RWPE2 (cell line): ENCODE data around the gene TMEM54.

Experiments used
- ATAC-seq: fragments of 200-7000 bp; cut with Tn5 transposase; 3 replicates; pipeline ENCODE4 v1.9.1; 2021; ENCODE audit warnings: low read depth
- DNase-seq: peaks from one replicate; pipeline ENCODE4 v3.0.0-alpha.2; 2020; ENCODE audit warnings: low spot score
- H3K27ac ChIP-seq: fragments of 450-650 bp; 2 replicates; pipeline ENCODE4 v1.5.1; 2017; ENCODE audit warnings: mild to moderate bottlenecking; ENCODE audit not compliant: poor library complexity, severe bottlenecking
- H3K27me3 ChIP-seq: fragments of 250-450 bp; sonication (Bioruptor Pico); 2 replicates; pipeline ENCODE4 v1.5.1; 2021; ENCODE audit warnings: mild to moderate bottlenecking, moderate library complexity; ENCODE audit not compliant: insufficient read depth, poor library complexity, severe bottlenecking
- H3K36me3 ChIP-seq: fragments of 250-450 bp; sonication (Bioruptor Pico); 2 replicates; pipeline ENCODE4 v1.5.1; 2020; ENCODE audit warnings: low read depth, mild to moderate bottlenecking, moderate library complexity
- H3K4me1 ChIP-seq: fragments of 250-450 bp; sonication (Bioruptor Pico); 2 replicates; pipeline ENCODE4 v1.5.1; 2021; ENCODE audit warnings: mild to moderate bottlenecking, moderate library complexity; ENCODE audit not compliant: insufficient read depth, poor library complexity, severe bottlenecking
- H3K4me3 ChIP-seq: fragments of 250-450 bp; sonication (Bioruptor Pico); 2 replicates; pipeline ENCODE4 v1.5.1; 2021; ENCODE audit warnings: mild to moderate bottlenecking, moderate library complexity; ENCODE audit not compliant: severe bottlenecking
- H3K9me3 ChIP-seq: fragments of 250-450 bp; sonication (Bioruptor Pico); 2 replicates; pipeline ENCODE4 v1.5.1; 2021; ENCODE audit warnings: mild to moderate bottlenecking, moderate library complexity; ENCODE audit not compliant: severe bottlenecking
- CTCF ChIP-seq: fragments of 450-650 bp; IDR thresholded peaks from one replicate; pipeline ENCODE4 v1.5.1; 2017; ENCODE audit warnings: mild to moderate bottlenecking, moderate library complexity; ENCODE audit not compliant: poor library complexity, severe bottlenecking

Gene TMEM54

GRCh38 chr1:32870615-32871363, 30.4 kb downstream of the TMEM54 start, which contains the start of gene FNDC5:
FNDC5 (minus strand) TSS chr1:32870912.
- no peak for TF ChIP-seq CTCF
- Histone ChIP-seq H3K36me3 (no peaks in the 10 kb centered on the region), H3K4me1 (no peaks in the 10 kb centered on the region), H3K27ac (no peak within 1 kb of the TSS), H3K4me3 (peak within 1 kb of the TSS; percentile 29), H3K9me3 (no peaks in the 10 kb centered on the region), H3K27me3 (peaks cover 19% of the 10 kb centered on the region)
- ATAC-seq (peak; percentile 30), DNase-seq (no peak)

- H3K9me3 ChIP-seq: no peaks in the 10 kb centered on the region
- DNase-seq (no peak), ATAC-seq (no peak)
- H3K4me3 ChIP-seq: peak overlapping the region; percentile 29
- H3K4me1 ChIP-seq: no peaks in the 10 kb centered on the region
- peaks cover 19% of the 10 kb centered on the region for H3K27me3 ChIP-seq
- no peak for TF ChIP-seq CTCF
- no peak overlapping the region for H3K27ac ChIP-seq
- no peaks in the 10 kb centered on the region for H3K36me3 ChIP-seq
These were observed 31.1 kb downstream of the TMEM54 start for GRCh38 chr1:32869923-32870614.

GRCh38 chr1:32868806-32869455, 32.3 kb downstream of the TMEM54 start:
- no peaks in the 10 kb centered on the region for H3K36me3 ChIP-seq

GRCh38 chr1:32868085-32868484, 33.1 kb downstream of the TMEM54 start:
- no peak for ATAC-seq
- H3K4me3 ChIP-seq: no peak overlapping the region

More at GRCh38 chr1:32868806-32869455, 32.3 kb downstream of the TMEM54 start:
- ATAC-seq (no peak), DNase-seq (no peak)
- TF ChIP-seq CTCF: no peak
- Histone ChIP-seq H3K9me3 (no peaks in the 10 kb centered on the region), H3K4me1 (no peaks in the 10 kb centered on the region), H3K4me3 (no peak overlapping the region), H3K27ac (no peak overlapping the region), H3K27me3 (peaks cover 19% of the 10 kb centered on the region)

More at GRCh38 chr1:32868085-32868484, 33.1 kb downstream of the TMEM54 start:
- TF ChIP-seq CTCF: no peak
- no peak overlapping the region for H3K27ac ChIP-seq
- no peaks in the 10 kb centered on the region for H3K36me3 ChIP-seq
- H3K9me3 ChIP-seq: no peaks in the 10 kb centered on the region
- H3K4me1 ChIP-seq: no peaks in the 10 kb centered on the region
- DNase-seq: no peak
- peaks cover 19% of the 10 kb centered on the region for H3K27me3 ChIP-seq
